HepG2 (cell line): ENCODE data around the gene KDM2B. TPM values are rescaled to one million over a fixed set of nuclear protein-coding genes. Genes with fewer than 3 reads are reported as not detected.

Source experiments
- ATRX ChIP-seq: sonication (generic); formaldehyde crosslinking; IDR thresholded peaks from 2 replicates; pipeline ENCODE4 v1.4.0; 2020; ENCODE audit warnings: missing genetic modification reagents, borderline replicate concordance
- FOXP4 ChIP-seq: sonication (generic); formaldehyde crosslinking; IDR thresholded peaks from 2 replicates; pipeline ENCODE4 v1.4.0; 2020; ENCODE audit warnings: missing genetic modification reagents
- HNF4A ChIP-seq: sonication (generic); formaldehyde crosslinking; IDR thresholded peaks from 2 replicates; pipeline ENCODE4 v1.4.0; 2020; ENCODE audit warnings: missing genetic modification reagents
- HNRNPLL ChIP-seq: fragments of 200-400 bp; formaldehyde crosslinking; IDR thresholded peaks from 2 replicates; pipeline ENCODE4 v1.6.1; 2017; ENCODE audit warnings: mild to moderate bottlenecking, low read depth, low read length; ENCODE audit not compliant: poor library complexity, severe bottlenecking
- JUN ChIP-seq: sonication (generic); formaldehyde crosslinking; IDR thresholded peaks from 2 replicates; pipeline ENCODE4 v1.4.0; 2020; ENCODE audit warnings: mild to moderate bottlenecking, missing genetic modification reagents
- KDM1A ChIP-seq: IDR thresholded peaks from 2 replicates; pipeline ENCODE4 v1.6.1; 2016; ENCODE audit warnings: missing compliant biosample characterization
- NFYB ChIP-seq: sonication (generic); formaldehyde crosslinking; IDR thresholded peaks from 2 replicates; pipeline ENCODE4 v1.4.0; 2020; ENCODE audit warnings: missing genetic modification reagents
- NFYC ChIP-seq: IDR thresholded peaks from 2 replicates; pipeline ENCODE4 v1.6.1; 2016; ENCODE audit warnings: missing genetic modification reagents, missing compliant biosample characterization
- NPAS2 ChIP-seq: sonication (generic); formaldehyde crosslinking; IDR thresholded peaks from 2 replicates; pipeline ENCODE4 v1.8.0; 2022; ENCODE audit warnings: mild to moderate bottlenecking, missing genetic modification reagents, borderline replicate concordance
- NR2F6 ChIP-seq, 2 experiments: IDR thresholded peaks; 2 replicates each; pipeline ENCODE4 v1.6.1; 2016; ENCODE audit warnings: antibody characterized with exemption in 1 of 2, mild to moderate bottlenecking in 1 of 2
- SCMH1 ChIP-seq: sonication (generic); formaldehyde crosslinking; IDR thresholded peaks from 2 replicates; pipeline ENCODE4 v1.9.0; 2021; ENCODE audit warnings: missing genetic modification reagents, mild to moderate bottlenecking, borderline replicate concordance
- SP2 ChIP-seq: sonication (generic); formaldehyde crosslinking; IDR thresholded peaks from 2 replicates; pipeline ENCODE4 v1.5.1; 2020; ENCODE audit warnings: mild to moderate bottlenecking, missing genetic modification reagents
- TFDP1 ChIP-seq: IDR thresholded peaks from 2 replicates; pipeline ENCODE4 v1.6.1; 2016; ENCODE audit warnings: missing compliant biosample characterization, missing genetic modification reagents, borderline replicate concordance
- TFE3 ChIP-seq: IDR thresholded peaks from 2 replicates; pipeline ENCODE4 v1.6.1; 2016
- TMF1 ChIP-seq: sonication (generic); formaldehyde crosslinking; IDR thresholded peaks from 2 replicates; pipeline ENCODE4 v1.8.1; 2022; ENCODE audit warnings: low read depth, missing genetic modification reagents
- ZBED4 ChIP-seq: sonication (generic); formaldehyde crosslinking; IDR thresholded peaks from 2 replicates; pipeline ENCODE4 v1.4.0; 2020; ENCODE audit warnings: missing genetic modification reagents, borderline replicate concordance
- ZNF143 ChIP-seq: sonication (generic); formaldehyde crosslinking; IDR thresholded peaks from 2 replicates; pipeline ENCODE4 v1.4.0; 2020; ENCODE audit warnings: missing genetic modification reagents
- ZNF205 ChIP-seq: IDR thresholded peaks from 2 replicates; pipeline ENCODE4 v1.6.1; 2018; ENCODE audit warnings: missing biosample characterization, missing genetic modification reagents
- ZNF33B ChIP-seq: sonication (generic); formaldehyde crosslinking; IDR thresholded peaks from 2 replicates; pipeline ENCODE4 v1.5.1; 2020; ENCODE audit warnings: mild to moderate bottlenecking, missing genetic modification reagents
- ZNF350 ChIP-seq: sonication (generic); formaldehyde crosslinking; IDR thresholded peaks from 2 replicates; pipeline ENCODE4 v1.4.0; 2020; ENCODE audit warnings: mild to moderate bottlenecking, low read depth, missing genetic modification reagents, borderline replicate concordance
- ZNF614 ChIP-seq: IDR thresholded peaks from 2 replicates; pipeline ENCODE4 v1.6.1; 2018; ENCODE audit warnings: missing biosample characterization, missing genetic modification reagents, inconsistent platforms, borderline replicate concordance
- ZNF883 ChIP-seq: sonication (generic); formaldehyde crosslinking; IDR thresholded peaks from 2 replicates; pipeline ENCODE4 v1.5.1; 2020; ENCODE audit warnings: mild to moderate bottlenecking, missing genetic modification reagents; ENCODE audit errors: not compliant biosample characterization
- polyA plus RNA-seq, 8 experiments: library from polyadenylated mRNA; depleted of rRNA in 3 of 8; stranded (reverse) in 7 of 8; unstranded in 1 of 8; fragments of >200 nt; fragmentation: Illumina TruSeq in 4 of 8; extraction: Trizol in 4 of 8; gene quantifications; 2 replicates each; pipeline versions ENCODE4 v1.2.1 to v1.2.3, GENCODE V29; 2011 to 2016; ENCODE audit warnings: low read depth in 4 of 8, missing spikeins in 1 of 8, mixed read lengths in 1 of 8; ENCODE audit not compliant: insufficient read depth in 1 of 8
- total RNA-seq, 5 experiments: library from RNA; depleted of rRNA; stranded (reverse); fragments of >200 nt; fragmentation: Illumina TruSeq; extraction: Trizol; gene quantifications; 2 replicates each; pipeline ENCODE4 v1.2.3, GENCODE V29; 2016; ENCODE audit warnings: low read depth in 1 of 5

KDM2B gene
- total and polyA plus RNA-seq, 2 of the 13 experiments (the other 11 are each of a cell fraction or from before 2014, with no cell fraction given), result 17.5 to 26.1 TPM

- TF ChIP-seq ZBED4, result no peak
- 0 out of 2 replicates have a peak, but pooled peaks have one; percentile 31 for TF ChIP-seq HNF4A (CRISPR knock-in tag)
- no peak for TF ChIP-seq ATRX
- peak; percentile 67 for TF ChIP-seq NFYC (CRISPR knock-in tag)
- 0 out of 2 replicates have a peak, but pooled peaks have one; percentile 9 for TF ChIP-seq TFDP1
- TF ChIP-seq ZNF883 (CRISPR knock-in tag), result no peak
- TF ChIP-seq HNRNPLL, result no peak
- TF ChIP-seq NR2F6 (IDR thresholded peaks at IDR 0.05), result no peak
- TF ChIP-seq NR2F6 (CRISPR knock-in tag; IDR thresholded peaks at IDR 0.05), result no peak
- 0 out of 2 replicates have a peak, but pooled peaks have one; percentile 14 for TF ChIP-seq FOXP4
- peak; percentile 24; the same call in 1 of the 2 replicates for TF ChIP-seq ZNF143
- no peak for TF ChIP-seq JUN (CRISPR knock-in tag)
- 0 out of 2 replicates have a peak, but pooled peaks have one; percentile 14 for TF ChIP-seq ZNF205
- peak; percentile 69 for TF ChIP-seq NFYB (CRISPR knock-in tag)
- TF ChIP-seq ZNF614 (CRISPR knock-in tag), result no peak
- TF ChIP-seq ZNF33B (CRISPR knock-in tag), result no peak
- no peak for TF ChIP-seq TFE3 (CRISPR knock-in tag)
- TF ChIP-seq NPAS2 (CRISPR knock-in tag), result no peak
- peak; percentile 28; the same call in 1 of the 2 replicates for TF ChIP-seq SP2 (CRISPR knock-in tag)
- TF ChIP-seq SCMH1 (CRISPR knock-in tag), result no peak
- no peak for TF ChIP-seq ZNF350 (CRISPR knock-in tag)
- no peak for TF ChIP-seq KDM1A (CRISPR knock-in tag)
- TF ChIP-seq TMF1 (CRISPR knock-in tag), result no peak
Measured at GRCh38 chr12:121538699-121539061, 42.1 kb downstream of the KDM2B start (continued).
